NCI-H460 (cell line): ENCODE data around the gene CCDC83. TPM values are rescaled to one million over a fixed set of nuclear protein-coding genes. Genes with fewer than 3 reads are reported as not detected.

Experiments
- DNase-seq: peaks from one replicate; pipeline ENCODE4 v3.0.0-alpha.2; 2016; ENCODE audit warnings: low read depth; ENCODE audit errors: extremely low read depth
- polyA plus RNA-seq: library from polyadenylated mRNA; depleted of rRNA; stranded (reverse); fragments of >200 nt; gene quantifications from 2 replicates; pipeline ENCODE4 v1.2.3, GENCODE V29; 2014; cell fraction: nucleus; rRNA removed
- total RNA-seq: library from RNA; depleted of rRNA; stranded (reverse); fragments of >200 nt; shearing (Covaris generic); gene quantifications from 2 replicates; pipeline ENCODE4 v1.2.3, GENCODE V29; 2014; rRNA removed

CCDC83 gene
- total RNA-seq, result not detected in 2 replicates
- not detected in 2 replicates for polyA plus RNA-seq

GRCh38 chr11:85855341-85855656 is at the start of gene CCDC83:
Gene CCDC83, plus strand, starts transcription at chr11:85855383. Its CDS starts 9,741 bp downstream, at chr11:85865124.
- no peak for DNase-seq

GRCh38 chr11:85805387-85805786 is 49.8 kb upstream of the CCDC83 start:
- DNase-seq, result no peak

GRCh38 chr11:85806016-85806415 is 49.2 kb upstream of the CCDC83 start:
- DNase-seq, result no peak

GRCh38 chr11:85806876-85807275 is 48.3 kb upstream of the CCDC83 start:
- DNase-seq, result no peak

- no peak for DNase-seq
These were observed 46.0 kb upstream of the CCDC83 start for GRCh38 chr11:85809191-85809590.

- no peak for DNase-seq
These were observed 45.3 kb upstream of the CCDC83 start for GRCh38 chr11:85809863-85810262.

- no peak for DNase-seq
These were observed 44.7 kb upstream of the CCDC83 start for GRCh38 chr11:85810521-85810870.

- peak; percentile 54 for DNase-seq
These were observed 44.1 kb upstream of the CCDC83 start, which contains the start of gene SYTL2 for GRCh38 chr11:85810871-85811611. Gene SYTL2, minus strand, starts transcription at chr11:85811141. Its CDS starts 53,416 bp downstream, at chr11:85757725.

GRCh38 chr11:85811624-85812023 is 43.6 kb upstream of the CCDC83 start:
- DNase-seq, result no peak

- no peak for DNase-seq
These were observed 41.5 kb upstream of the CCDC83 start for GRCh38 chr11:85813721-85814120.

GRCh38 chr11:85815186-85815931 is 39.8 kb upstream of the CCDC83 start:
- DNase-seq, result no peak

GRCh38 chr11:85819441-85819840 is 35.7 kb upstream of the CCDC83 start:
- no peak for DNase-seq

- DNase-seq, result no peak
These were observed 33.5 kb upstream of the CCDC83 start for GRCh38 chr11:85821636-85822035.

GRCh38 chr11:85822814-85823213 is 32.4 kb upstream of the CCDC83 start:
- DNase-seq, result no peak

- DNase-seq, result no peak
These were observed 31.4 kb upstream of the CCDC83 start for GRCh38 chr11:85823816-85824215.

- DNase-seq, result no peak
These were observed 29.6 kb upstream of the CCDC83 start for GRCh38 chr11:85825616-85826015.

- peak; percentile 27 for DNase-seq
These were observed 28.9 kb upstream of the CCDC83 start for GRCh38 chr11:85826116-85826855.

GRCh38 chr11:85827748-85828639 is 27.2 kb upstream of the CCDC83 start:
- no peak for DNase-seq

GRCh38 chr11:85828640-85828978 is 26.6 kb upstream of the CCDC83 start:
- DNase-seq, result no peak

- no peak for DNase-seq
These were observed 26.0 kb upstream of the CCDC83 start for GRCh38 chr11:85829172-85829571.
